GM12878 (cell line): ENCODE measurements around the gene CARF.

ENCODE experiments used
- BRCA1 ChIP-seq: IDR thresholded peaks from 2 replicates; pipeline ENCODE4 v1.6.1; 2011; ENCODE audit warnings: low read depth, low read length, improper control_type of control experiment
- CTCF ChIP-seq, 3 experiments: IDR thresholded peaks in 2 of 3; conservative IDR thresholded peaks in 1 of 3; 2 replicates each; pipeline ENCODE4 v1.5.1; 2011; ENCODE audit warnings: low read depth in 3 of 3, low read length in 3 of 3, mild to moderate bottlenecking in 3 of 3, control low read depth in 2 of 3, moderate library complexity in 2 of 3, inconsistent platforms in 1 of 3, mixed read lengths in 1 of 3; ENCODE audit not compliant: control insufficient read depth in 2 of 3, insufficient read depth in 1 of 3; ENCODE audit errors: extremely low read depth in 1 of 3
- E4F1 ChIP-seq: fragments of 450-650 bp; IDR thresholded peaks from 2 replicates; pipeline ENCODE4 v1.6.1; 2018; ENCODE audit warnings: borderline replicate concordance, mild to moderate bottlenecking; ENCODE audit not compliant: partially characterized antibody
- IRF5 ChIP-seq: fragments of 450-650 bp; IDR thresholded peaks from 2 replicates; pipeline ENCODE4 v1.6.1; 2017; ENCODE audit warnings: borderline replicate concordance
- JUND ChIP-seq: IDR thresholded peaks from 2 replicates; pipeline ENCODE4 v1.6.1; 2012; ENCODE audit warnings: low read depth, mild to moderate bottlenecking, low read length, improper control_type of control experiment, moderate library complexity
- NR2C1 ChIP-seq: fragments of 450-650 bp; IDR thresholded peaks from 2 replicates; pipeline ENCODE4 v1.6.1; 2017; ENCODE audit warnings: antibody characterized with exemption, mild to moderate bottlenecking, moderate library complexity
- NRF1 ChIP-seq: conservative IDR thresholded peaks from 2 replicates; pipeline ENCODE4 v1.6.1; 2011; ENCODE audit warnings: mild to moderate bottlenecking, low read depth, low read length, improper control_type of control experiment
- POLR2A ChIP-seq: IDR thresholded peaks from 2 replicates; pipeline ENCODE4 v1.6.1; 2011; ENCODE audit warnings: low read depth, mild to moderate bottlenecking, low read length
- POU2F2 ChIP-seq: IDR thresholded peaks from 3 replicates; pipeline ENCODE4 v1.6.1; 2011; ENCODE audit warnings: low read depth, mild to moderate bottlenecking, low read length, borderline replicate concordance
- RCOR1 ChIP-seq: conservative IDR thresholded peaks from 2 replicates; pipeline ENCODE4 v1.6.1; 2012; ENCODE audit warnings: low read depth, low read length, improper control_type of control experiment
- SUPT20H ChIP-seq: IDR thresholded peaks from 2 replicates; pipeline ENCODE4 v1.6.1; 2011; ENCODE audit warnings: low read depth, mild to moderate bottlenecking, low read length, moderate library complexity, borderline replicate concordance; ENCODE audit not compliant: control insufficient read depth
- YY1 ChIP-seq: IDR thresholded peaks from 2 replicates; pipeline ENCODE4 v1.6.1; 2011; ENCODE audit warnings: low read depth, mild to moderate bottlenecking, low read length

GRCh38 chr2:203022751-203023150 lies 110.7 kb downstream of the CARF start:
- no peak for TF ChIP-seq E4F1
- no peak for TF ChIP-seq RCOR1
- no peak for TF ChIP-seq CTCF (IDR thresholded peaks at IDR 0.05 in 2 of 3, conservative IDR thresholded peaks at IDR 0.05 in 1 of 3; ENCODE audit: control insufficient read depth in 2 of 3, extremely low read depth in 1 of 3, insufficient read depth in 1 of 3, low read depth in 3 of 3, low read length in 3 of 3)
- no peak for TF ChIP-seq SUPT20H
- no peak for TF ChIP-seq JUND
- no peak for TF ChIP-seq IRF5
- TF ChIP-seq POLR2A = no peak
- no peak for TF ChIP-seq POU2F2
- no peak for TF ChIP-seq NR2C1
- TF ChIP-seq NRF1 = no peak
- TF ChIP-seq BRCA1 = no peak
- no peak for TF ChIP-seq YY1
